B cell (primary cell): ENCODE results near the gene TAF5L.

Experiments used
- CTCF ChIP-seq: fragments of 200-600 bp; IDR thresholded peaks from one replicate; pipeline ENCODE4 v1.8.0; 2022; ENCODE audit warnings: antibody characterized with exemption, mild to moderate bottlenecking
- EZH2 ChIP-seq: IDR thresholded peaks from 2 replicates; pipeline ENCODE4 v1.6.1; 2012; ENCODE audit warnings: borderline replicate concordance, low read depth, mild to moderate bottlenecking, moderate library complexity, low read length; ENCODE audit not compliant: insufficient read depth, poor library complexity, severe bottlenecking

GRCh38 chr1:229642970-229643369 is 17.0 kb upstream of the TAF5L start:
- no peak for TF ChIP-seq CTCF
- TF ChIP-seq EZH2: no peak
